Measurements from ENCODE around the gene NELFB. TPM values are rescaled to one million over a fixed set of nuclear protein-coding genes. Genes with fewer than 3 reads are reported as not detected.

Gene NELFB
- total and polyA plus RNA-seq, 9 of the 15 experiments (the other 6 are each of a cell fraction or from before 2014, with no cell fraction given), result 0.24 to 84.0 (median 29.7) TPM

DNA sequence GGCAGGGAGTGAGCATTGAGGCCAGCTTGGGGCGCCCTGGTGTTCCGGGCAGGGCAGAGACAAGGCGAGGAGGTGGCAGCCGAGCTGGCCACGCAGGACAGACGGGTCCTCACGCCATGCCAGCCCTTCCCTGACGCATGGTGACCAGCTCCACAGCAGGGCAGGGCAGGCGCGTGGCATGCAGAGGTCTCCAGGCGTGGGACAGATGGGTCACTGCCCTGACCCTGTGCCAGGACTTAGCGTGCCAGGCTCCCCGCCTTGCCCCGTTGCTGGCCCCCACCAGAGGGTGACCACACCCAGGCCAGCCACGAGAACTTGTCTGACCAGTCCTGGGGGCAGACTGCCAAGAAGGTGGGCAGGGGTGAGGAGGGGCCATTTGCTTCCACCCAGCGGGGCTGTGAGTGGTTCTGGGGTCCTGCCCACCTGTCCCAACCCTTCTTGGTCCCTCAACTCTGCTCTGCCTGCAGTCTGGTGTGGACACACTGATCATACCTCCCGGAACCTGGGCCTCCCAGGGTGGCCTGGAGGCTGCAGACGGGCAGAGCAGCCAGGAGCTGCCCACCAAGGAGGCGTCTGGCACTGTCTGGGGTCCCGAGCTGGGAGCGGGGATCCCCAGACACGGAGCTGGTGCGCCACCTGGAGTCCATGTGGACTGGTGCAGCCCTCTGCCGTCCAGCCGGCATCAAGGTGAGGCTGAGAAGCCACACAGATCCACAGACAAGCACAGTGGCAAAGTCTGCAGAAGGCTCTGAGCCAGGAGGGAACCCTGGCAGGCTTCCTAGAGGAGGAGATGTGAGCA lies 27.9 kb upstream of the NELFB start, which contains the start of gene RNF224 (continued):
- TF ChIP-seq, protein P1, sequence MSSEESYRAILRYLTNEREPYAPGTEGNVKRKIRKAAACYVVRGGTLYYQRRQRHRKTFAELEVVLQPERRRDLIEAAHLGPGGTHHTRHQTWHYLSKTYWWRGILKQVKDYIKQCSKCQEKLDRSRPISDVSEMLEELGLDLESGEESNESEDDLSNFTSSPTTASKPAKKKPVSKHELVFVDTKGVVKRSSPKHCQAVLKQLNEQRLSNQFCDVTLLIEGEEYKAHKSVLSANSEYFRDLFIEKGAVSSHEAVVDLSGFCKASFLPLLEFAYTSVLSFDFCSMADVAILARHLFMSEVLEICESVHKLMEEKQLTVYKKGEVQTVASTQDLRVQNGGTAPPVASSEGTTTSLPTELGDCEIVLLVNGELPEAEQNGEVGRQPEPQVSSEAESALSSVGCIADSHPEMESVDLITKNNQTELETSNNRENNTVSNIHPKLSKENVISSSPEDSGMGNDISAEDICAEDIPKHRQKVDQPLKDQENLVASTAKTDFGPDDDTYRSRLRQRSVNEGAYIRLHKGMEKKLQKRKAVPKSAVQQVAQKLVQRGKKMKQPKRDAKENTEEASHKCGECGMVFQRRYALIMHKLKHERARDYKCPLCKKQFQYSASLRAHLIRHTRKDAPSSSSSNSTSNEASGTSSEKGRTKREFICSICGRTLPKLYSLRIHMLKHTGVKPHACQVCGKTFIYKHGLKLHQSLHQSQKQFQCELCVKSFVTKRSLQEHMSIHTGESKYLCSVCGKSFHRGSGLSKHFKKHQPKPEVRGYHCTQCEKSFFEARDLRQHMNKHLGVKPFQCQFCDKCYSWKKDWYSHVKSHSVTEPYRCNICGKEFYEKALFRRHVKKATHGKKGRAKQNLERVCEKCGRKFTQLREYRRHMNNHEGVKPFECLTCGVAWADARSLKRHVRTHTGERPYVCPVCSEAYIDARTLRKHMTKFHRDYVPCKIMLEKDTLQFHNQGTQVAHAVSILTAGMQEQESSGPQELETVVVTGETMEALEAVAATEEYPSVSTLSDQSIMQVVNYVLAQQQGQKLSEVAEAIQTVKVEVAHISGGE (CRISPR knock-in tag; IDR thresholded peaks at IDR 0.05), result no peak
- TF ChIP-seq PCBP2 (IDR thresholded peaks at IDR 0.05; ENCODE audit: low read depth, low read length, poor library complexity, severe bottlenecking), result no peak
- TF ChIP-seq, protein P2, sequence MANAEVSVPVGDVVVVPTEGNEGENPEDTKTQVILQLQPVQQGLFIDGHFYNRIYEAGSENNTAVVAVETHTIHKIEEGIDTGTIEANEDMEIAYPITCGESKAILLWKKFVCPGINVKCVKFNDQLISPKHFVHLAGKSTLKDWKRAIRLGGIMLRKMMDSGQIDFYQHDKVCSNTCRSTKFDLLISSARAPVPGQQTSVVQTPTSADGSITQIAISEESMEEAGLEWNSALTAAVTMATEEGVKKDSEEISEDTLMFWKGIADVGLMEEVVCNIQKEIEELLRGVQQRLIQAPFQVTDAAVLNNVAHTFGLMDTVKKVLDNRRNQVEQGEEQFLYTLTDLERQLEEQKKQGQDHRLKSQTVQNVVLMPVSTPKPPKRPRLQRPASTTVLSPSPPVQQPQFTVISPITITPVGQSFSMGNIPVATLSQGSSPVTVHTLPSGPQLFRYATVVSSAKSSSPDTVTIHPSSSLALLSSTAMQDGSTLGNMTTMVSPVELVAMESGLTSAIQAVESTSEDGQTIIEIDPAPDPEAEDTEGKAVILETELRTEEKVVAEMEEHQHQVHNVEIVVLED (CRISPR knock-in tag; IDR thresholded peaks at IDR 0.05), result no peak
- no peak for TF ChIP-seq ADNP (tag; IDR thresholded peaks at IDR 0.05)
- no peak for TF ChIP-seq CBX3 (IDR thresholded peaks at IDR 0.05; ENCODE audit: borderline replicate concordance in 1 of 2, low read length in 2 of 2)
- TF ChIP-seq ZNF277 (CRISPR knock-in tag; IDR thresholded peaks at IDR 0.05; ENCODE audit: borderline replicate concordance), result no peak
- TF ChIP-seq LCOR (CRISPR knock-in tag; IDR thresholded peaks at IDR 0.05), result no peak
- TF ChIP-seq, protein P3, sequence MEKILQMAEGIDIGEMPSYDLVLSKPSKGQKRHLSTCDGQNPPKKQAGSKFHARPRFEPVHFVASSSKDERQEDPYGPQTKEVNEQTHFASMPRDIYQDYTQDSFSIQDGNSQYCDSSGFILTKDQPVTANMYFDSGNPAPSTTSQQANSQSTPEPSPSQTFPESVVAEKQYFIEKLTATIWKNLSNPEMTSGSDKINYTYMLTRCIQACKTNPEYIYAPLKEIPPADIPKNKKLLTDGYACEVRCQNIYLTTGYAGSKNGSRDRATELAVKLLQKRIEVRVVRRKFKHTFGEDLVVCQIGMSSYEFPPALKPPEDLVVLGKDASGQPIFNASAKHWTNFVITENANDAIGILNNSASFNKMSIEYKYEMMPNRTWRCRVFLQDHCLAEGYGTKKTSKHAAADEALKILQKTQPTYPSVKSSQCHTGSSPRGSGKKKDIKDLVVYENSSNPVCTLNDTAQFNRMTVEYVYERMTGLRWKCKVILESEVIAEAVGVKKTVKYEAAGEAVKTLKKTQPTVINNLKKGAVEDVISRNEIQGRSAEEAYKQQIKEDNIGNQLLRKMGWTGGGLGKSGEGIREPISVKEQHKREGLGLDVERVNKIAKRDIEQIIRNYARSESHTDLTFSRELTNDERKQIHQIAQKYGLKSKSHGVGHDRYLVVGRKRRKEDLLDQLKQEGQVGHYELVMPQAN (IDR thresholded peaks at IDR 0.05; ENCODE audit: borderline replicate concordance), result no peak
- no peak for TF ChIP-seq RNF2 (IDR thresholded peaks at IDR 0.05)
- no peak for TF ChIP-seq MECOM (CRISPR knock-in tag; IDR thresholded peaks at IDR 0.05)
- TF ChIP-seq ZBTB26 (CRISPR knock-in tag; IDR thresholded peaks at IDR 0.05), result no peak
- TF ChIP-seq, protein P4, sequence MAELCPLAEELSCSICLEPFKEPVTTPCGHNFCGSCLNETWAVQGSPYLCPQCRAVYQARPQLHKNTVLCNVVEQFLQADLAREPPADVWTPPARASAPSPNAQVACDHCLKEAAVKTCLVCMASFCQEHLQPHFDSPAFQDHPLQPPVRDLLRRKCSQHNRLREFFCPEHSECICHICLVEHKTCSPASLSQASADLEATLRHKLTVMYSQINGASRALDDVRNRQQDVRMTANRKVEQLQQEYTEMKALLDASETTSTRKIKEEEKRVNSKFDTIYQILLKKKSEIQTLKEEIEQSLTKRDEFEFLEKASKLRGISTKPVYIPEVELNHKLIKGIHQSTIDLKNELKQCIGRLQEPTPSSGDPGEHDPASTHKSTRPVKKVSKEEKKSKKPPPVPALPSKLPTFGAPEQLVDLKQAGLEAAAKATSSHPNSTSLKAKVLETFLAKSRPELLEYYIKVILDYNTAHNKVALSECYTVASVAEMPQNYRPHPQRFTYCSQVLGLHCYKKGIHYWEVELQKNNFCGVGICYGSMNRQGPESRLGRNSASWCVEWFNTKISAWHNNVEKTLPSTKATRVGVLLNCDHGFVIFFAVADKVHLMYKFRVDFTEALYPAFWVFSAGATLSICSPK (IDR thresholded peaks at IDR 0.05; ENCODE audit: borderline replicate concordance), result no peak
